Right lobe of liver (tissue), 6 donors: ENCODE results near the gene PAK3. TPM values are rescaled to one million over a fixed set of nuclear protein-coding genes. Genes with fewer than 3 reads are reported as not detected.

Experiments used
- ATAC-seq, 4 donors: fragments of 200-7000 bp; cut with Tn5 transposase; one replicate each; pipeline ENCODE4 v1.9.1; 2020; ENCODE audit warnings: mild to moderate bottlenecking in 4 of 4, moderate library complexity in 4 of 4
- DNase-seq, 3 donors: peaks; one replicate each; pipeline ENCODE4 v3.0.0-alpha.2; 2020
- H3K27ac ChIP-seq, 3 donors: fragments of 200-600 bp; one replicate each; pipeline ENCODE4 v1.8.0; 2022
- H3K27me3 ChIP-seq, 2 donors: fragments of 200-600 bp; one replicate each; pipeline ENCODE4 v1.8.0; 2022
- H3K36me3 ChIP-seq, 4 donors: fragments of 200-600 bp; sonication (generic) in 1 of 4; one replicate each; pipeline versions ENCODE4 v1.5.1 to v1.8.0; 2017 to 2022; ENCODE audit warnings: control low read depth in 1 of 4
- H3K4me1 ChIP-seq, 4 donors: fragments of 200-600 bp; sonication (generic) in 1 of 4; one replicate each; pipeline versions ENCODE4 v1.5.1 to v1.8.0; 2017 to 2022; ENCODE audit warnings: control low read depth in 1 of 4
- H3K4me3 ChIP-seq, 3 donors: fragments of 200-600 bp; one replicate each; pipeline ENCODE4 v1.8.0; 2022
- H3K9me3 ChIP-seq, 4 donors: fragments of 200-600 bp; sonication (generic) in 1 of 4; one replicate each; pipeline versions ENCODE4 v1.5.1 to v1.8.0; 2017 to 2022; ENCODE audit warnings: control low read depth in 1 of 4
- CTCF ChIP-seq, 4 donors: fragments of 200-600 bp in 3 of 4; fragments of 450-650 bp in 1 of 4; IDR thresholded peaks; one replicate each; pipeline versions ENCODE4 v1.5.1 to v1.8.0; 2016 to 2022; ENCODE audit warnings: antibody characterized with exemption in 4 of 4, mild to moderate bottlenecking in 2 of 4
- POLR2A ChIP-seq: fragments of 450-650 bp; IDR thresholded peaks from one replicate; pipeline ENCODE4 v1.6.1; 2017; ENCODE audit warnings: antibody characterized with exemption, mild to moderate bottlenecking
- WGBS: methylation state at CpG from one replicate; pipeline ENCODE4 v1.1.6; 2018; ENCODE audit warnings: low coverage, low lambda C conversion rate; ENCODE audit not compliant: insufficient coverage; ENCODE audit errors: missing lambda C conversion rate; 5-methylcytosine and 5-hydroxymethylcytosine counted together
- intact Hi-C, 2 donors: fragments of 100-400 bp; cut with DNase I; formaldehyde crosslinking; loops; one replicate each; pipeline versions ENCODE4 v1.11.2 to v1.14.1; 2022
- total RNA-seq, 6 experiments: library from RNA; depleted of rRNA in 2 of 6; stranded (reverse); fragments of >200 nt in 2 of 6; fragmentation: NEBNext Ultra II Directional in 3 of 6; extraction: Animal tissue kit (Norgen Biotek cat#: 25700) in 3 of 6; gene quantifications; one replicate each; pipeline versions ENCODE4 v1.1.0 to v1.2.4, GENCODE V29; 2016 to 2023
- donor health status: DM: no; HTN: yes; CAD: no.
- donor health status: DM: no; HTN: no; CAD: no.
- donor health status: DM: no; HTN: no; CAD: no.
- donor health status: DM: no; HTN: yes; CAD: no.
- donor health status: DM: no; HTN: yes; CAD: no.

PAK3 gene
- total RNA-seq, 6 experiments from 2014 or later, result 0.09 to 1.5 (median 0.24) TPM; not detected in 1

GRCh38 chrX:111199505-111199904 is 103.5 kb downstream of the PAK3 start:
- WGBS, result 21% methylated on average over 2 of the region's 2 CpGs

GRCh38 chrX:111200327-111200726 is 104.3 kb downstream of the PAK3 start:
- TF ChIP-seq POLR2A (no peak), CTCF (IDR thresholded peaks at IDR 0.05) (no peak)
- intact Hi-C loops, result no loop called here
- no peaks in the 10 kb centered on the region for H3K4me1 ChIP-seq
- H3K4me3 ChIP-seq, result no peak overlapping the region
- ATAC-seq (no peak), DNase-seq (no peak)
- no peak overlapping the region for H3K27ac ChIP-seq
- 55% methylated on average over 3 of the region's 3 CpGs for WGBS
- no peaks in the 10 kb centered on the region for H3K9me3 ChIP-seq
- peaks cover 0 to 18% of the 10 kb centered on the region in 2 donors for H3K27me3 ChIP-seq
- H3K36me3 ChIP-seq, result no peaks in the 10 kb centered on the region

More at GRCh38 chrX:111199505-111199904, 103.5 kb downstream of the PAK3 start:
- ATAC-seq (no peak), DNase-seq (no peak)
- Histone ChIP-seq H3K36me3 (no peaks in the 10 kb centered on the region), H3K9me3 (no peaks in the 10 kb centered on the region), H3K27ac (no peak overlapping the region), H3K4me3 (no peak overlapping the region), H3K4me1 (no peaks in the 10 kb centered on the region), H3K27me3 (peaks cover 0 to 18% of the 10 kb centered on the region in 2 donors)
- no peak for TF ChIP-seq POLR2A
- TF ChIP-seq CTCF (IDR thresholded peaks at IDR 0.05), result no peak
- intact Hi-C loops, result no loop called here

GRCh38 chrX:111207851-111208250 is 111.9 kb downstream of the PAK3 start:
- Histone ChIP-seq H3K4me1 (no peaks in the 10 kb centered on the region), H3K36me3 (no peaks in the 10 kb centered on the region), H3K9me3 (no peaks in the 10 kb centered on the region), H3K27ac (no peak overlapping the region), H3K4me3 (no peak overlapping the region), H3K27me3 (peaks cover 0 to 5% of the 10 kb centered on the region in 2 donors)
- TF ChIP-seq CTCF (IDR thresholded peaks at IDR 0.05), result no peak
- TF ChIP-seq POLR2A, result no peak
- ATAC-seq (no peak), DNase-seq (no peak)
- 83% methylated on average over 5 of the region's 8 CpGs for WGBS
- intact Hi-C loops, result no loop called here

GRCh38 chrX:111216293-111216801 is 120.4 kb downstream of the PAK3 start:
- ATAC-seq (no peak), DNase-seq (no peak)
- Histone ChIP-seq H3K27me3 (no peaks in the 10 kb centered on the region), H3K27ac (no peak overlapping the region), H3K4me3 (no peak overlapping the region), H3K4me1 (no peaks in the 10 kb centered on the region), H3K36me3 (no peaks in the 10 kb centered on the region), H3K9me3 (no peaks in the 10 kb centered on the region)
- intact Hi-C loops, result no loop called here
- 73% methylated on average over 6 of the region's 6 CpGs for WGBS
- TF ChIP-seq POLR2A (no peak), CTCF (IDR thresholded peaks at IDR 0.05) (no peak)
